ENCODE data around the gene FN3KRP.
A peak's percentile ranks its signal among the peaks of the same experiment; 100 is the strongest.

Gene FN3KRP

GRCh38 chr17:82687871-82688270 is 28.6 kb upstream of the FN3KRP start:
- no peak for DNase-seq

DNA sequence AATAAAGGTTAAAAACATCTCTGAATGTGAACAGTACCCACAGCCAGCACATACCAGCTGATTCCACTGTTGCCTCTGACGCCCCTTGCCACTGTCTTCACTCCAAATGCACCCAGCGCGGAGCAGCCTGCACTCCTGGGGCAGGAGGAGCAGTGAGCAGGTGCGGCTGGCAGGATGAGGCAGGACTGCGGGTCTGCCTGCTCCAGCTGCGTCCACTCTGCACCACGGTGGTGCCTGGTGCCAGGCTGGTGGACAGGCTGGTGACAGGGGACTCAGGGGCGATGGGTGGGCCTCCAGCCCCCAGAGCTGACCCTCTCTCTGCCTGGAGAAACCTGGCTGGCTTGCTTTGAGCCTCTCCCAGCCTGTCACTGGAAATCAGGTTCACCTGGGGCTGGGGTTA is 27.4 kb upstream of the FN3KRP start:
- no peak for DNase-seq

GRCh38 chr17:82690786-82691489 is 25.6 kb upstream of the FN3KRP start:
- DNase-seq, result no peak

GRCh38 chr17:82691714-82692113 is 24.8 kb upstream of the FN3KRP start:
- DNase-seq, result no peak

DNA sequence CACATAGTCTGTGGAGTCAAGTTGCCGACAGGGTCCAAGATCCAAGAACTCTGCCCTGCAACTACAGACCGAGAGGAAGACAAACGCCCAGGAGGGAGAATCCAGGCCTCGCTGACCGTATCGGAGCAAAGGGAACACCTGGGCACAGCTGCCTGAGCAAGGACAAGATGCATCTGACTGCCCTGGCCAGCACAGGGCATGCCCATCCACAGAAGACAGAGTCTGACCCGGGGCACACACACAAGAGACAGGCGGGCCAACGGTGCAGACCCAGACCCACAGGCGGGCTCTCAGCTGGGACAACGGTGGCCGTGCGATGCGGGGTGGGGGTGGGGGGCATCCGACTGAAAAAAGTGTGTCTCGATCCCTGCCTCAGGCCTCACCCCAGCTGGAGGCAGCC is 24.2 kb upstream of the FN3KRP start:
- DNase-seq, result no peak

- DNase-seq, result no peak
Measured at GRCh38 chr17:82693168-82693867, 23.2 kb upstream of the FN3KRP start.

DNA sequence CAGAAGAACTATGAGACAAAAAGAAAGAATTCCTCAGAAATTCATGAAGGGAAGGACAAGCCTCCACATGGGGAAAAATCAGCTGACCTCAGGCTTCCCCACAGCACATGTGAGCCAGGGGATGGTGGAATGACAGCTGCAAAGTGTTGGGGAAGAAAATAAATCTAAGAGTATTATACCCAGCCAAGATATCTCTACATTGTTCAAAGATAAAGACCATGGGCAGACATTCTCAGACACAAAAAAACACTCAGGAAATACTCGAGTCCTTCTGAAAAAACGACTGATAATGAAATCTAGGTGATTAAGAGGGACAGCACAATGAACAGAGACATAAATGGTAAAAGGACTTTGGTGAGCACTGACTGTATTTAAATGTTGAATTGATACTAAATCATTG is 21.9 kb upstream of the FN3KRP start:
- DNase-seq, result no peak

GRCh38 chr17:82696259-82696658 is 20.2 kb upstream of the FN3KRP start:
- DNase-seq, result no peak

GRCh38 chr17:82696916-82697807 is 19.3 kb upstream of the FN3KRP start:
- no peak for DNase-seq

DNA sequence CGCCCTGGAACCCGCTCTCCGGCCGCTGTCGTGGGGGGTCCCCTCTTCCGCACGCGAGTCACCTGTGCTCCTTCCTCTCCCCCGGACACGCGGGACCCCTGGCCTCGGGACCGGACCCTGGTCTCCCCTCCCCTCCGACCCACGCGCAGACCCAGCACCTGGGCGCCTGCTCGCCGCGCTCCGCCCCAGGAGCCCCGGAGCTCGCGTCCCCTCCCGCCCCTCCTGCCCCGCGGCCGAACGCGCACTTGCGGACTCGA is 18.8 kb upstream of the FN3KRP start:
- no peak for DNase-seq

DNA sequence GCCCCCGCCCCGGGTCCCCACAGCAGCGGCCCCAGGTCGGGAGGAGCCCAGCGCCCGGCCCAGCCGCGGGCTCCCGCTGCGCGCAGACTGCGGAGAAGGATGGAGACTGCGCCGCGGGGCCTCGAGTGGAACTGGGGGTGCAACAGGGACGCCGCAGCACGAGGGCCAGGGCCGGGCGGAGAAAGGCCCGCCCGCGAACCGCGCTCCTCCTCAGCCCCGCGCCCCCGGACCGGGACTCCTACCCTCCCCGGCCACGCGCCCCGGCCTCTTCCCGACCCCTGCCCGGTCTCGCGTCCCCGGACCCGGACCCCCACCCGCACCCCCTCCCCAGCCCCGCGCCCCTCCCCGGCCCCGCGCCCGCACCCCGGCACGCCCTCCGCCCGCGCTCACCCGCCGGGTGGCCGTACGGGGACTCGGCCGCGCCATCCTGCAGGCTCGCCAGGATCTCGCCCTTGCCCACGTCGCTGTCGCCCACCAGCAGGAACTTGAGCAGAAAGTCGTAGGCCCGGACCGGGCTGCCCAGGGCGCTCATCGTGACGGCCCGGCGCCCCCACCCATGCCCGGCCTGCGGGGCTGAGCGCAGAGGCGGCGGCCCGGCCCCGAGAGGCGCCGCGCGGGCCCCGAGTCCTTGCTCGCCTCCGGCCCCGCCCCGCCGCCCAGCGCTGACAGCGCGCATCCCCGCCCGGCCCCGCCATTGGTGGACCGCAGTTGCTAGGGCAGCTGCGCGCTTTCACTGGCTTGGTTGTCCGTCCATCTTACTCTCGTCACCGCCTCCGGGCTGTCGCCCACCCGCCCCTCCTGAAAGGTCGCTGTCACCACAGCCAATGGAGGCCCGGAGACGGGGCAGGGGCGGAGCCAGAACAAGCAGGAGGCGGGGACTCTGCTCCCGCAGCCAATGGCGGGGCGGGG is 18.2 kb upstream of the FN3KRP start, which contains the start of gene RAB40B:
Gene RAB40B (minus strand): TSS at position 634 of the 909 bp plus-strand sequence. CDS start 102 bp downstream, at position 532.
- peak; percentile 100 for DNase-seq

- DNase-seq, result no peak
Measured at GRCh38 chr17:82698974-82699442, 17.5 kb upstream of the FN3KRP start.

- DNase-seq, result no peak
Measured at GRCh38 chr17:82699551-82699950, 17.0 kb upstream of the FN3KRP start.

DNA sequence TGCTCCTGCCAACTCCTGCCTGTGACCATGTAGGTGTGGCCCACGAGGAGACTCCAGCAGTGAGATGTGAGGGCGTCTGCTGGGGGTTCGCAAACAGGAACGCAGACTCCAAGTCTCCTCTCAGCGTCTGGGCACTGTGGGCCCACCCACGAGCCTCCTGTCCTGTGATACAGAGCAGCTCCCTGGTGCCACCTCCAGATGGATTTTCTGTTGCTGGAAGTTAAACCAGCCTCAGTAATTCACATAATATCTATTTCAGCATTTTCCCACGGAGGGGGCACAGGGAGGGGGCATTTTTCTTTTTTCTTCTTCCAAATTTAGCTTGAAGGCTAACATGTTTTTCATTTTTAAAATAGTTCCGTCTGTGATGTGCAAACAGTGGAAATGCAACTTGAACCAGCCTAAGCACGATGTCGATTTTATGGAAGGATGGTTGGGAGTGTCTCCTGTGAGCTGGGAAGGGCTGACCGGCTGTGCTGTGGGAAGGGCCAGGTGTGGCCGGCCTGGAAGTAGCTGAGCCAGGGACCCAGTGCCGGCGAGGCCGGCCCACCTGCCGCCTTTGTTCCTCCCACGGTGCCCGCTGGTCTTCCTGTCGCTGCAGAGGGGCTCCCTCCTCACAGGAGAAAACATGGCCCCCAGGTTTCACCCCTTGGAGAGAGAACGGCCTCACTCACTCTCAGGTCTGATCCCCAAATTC is 14.1 kb upstream of the FN3KRP start:
- DNase-seq, result no peak

- no peak for DNase-seq
Measured at GRCh38 chr17:82703036-82703745, 13.3 kb upstream of the FN3KRP start.

- DNase-seq, result no peak
Measured at GRCh38 chr17:82703935-82704865, 12.3 kb upstream of the FN3KRP start.

DNA sequence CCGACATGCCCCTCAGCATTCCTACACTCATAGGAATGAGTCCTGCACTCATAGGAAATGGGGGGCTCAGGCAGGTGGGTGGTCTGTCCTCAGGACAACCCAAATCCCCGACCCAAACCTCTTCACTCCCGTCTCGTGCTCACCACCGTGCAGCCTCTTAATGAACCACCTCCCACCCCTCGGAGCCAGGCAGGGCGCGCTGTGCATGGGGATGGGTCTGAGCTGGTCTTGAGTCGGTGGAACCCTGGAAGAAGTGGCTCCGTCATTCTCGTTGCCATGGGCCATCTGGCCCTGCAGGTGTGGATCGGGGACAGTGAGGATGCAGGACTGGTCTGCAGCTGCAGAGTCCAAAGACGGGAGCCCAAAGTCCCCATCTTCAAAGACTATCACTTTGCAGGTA is 11.6 kb upstream of the FN3KRP start:
- no peak for DNase-seq

DNA sequence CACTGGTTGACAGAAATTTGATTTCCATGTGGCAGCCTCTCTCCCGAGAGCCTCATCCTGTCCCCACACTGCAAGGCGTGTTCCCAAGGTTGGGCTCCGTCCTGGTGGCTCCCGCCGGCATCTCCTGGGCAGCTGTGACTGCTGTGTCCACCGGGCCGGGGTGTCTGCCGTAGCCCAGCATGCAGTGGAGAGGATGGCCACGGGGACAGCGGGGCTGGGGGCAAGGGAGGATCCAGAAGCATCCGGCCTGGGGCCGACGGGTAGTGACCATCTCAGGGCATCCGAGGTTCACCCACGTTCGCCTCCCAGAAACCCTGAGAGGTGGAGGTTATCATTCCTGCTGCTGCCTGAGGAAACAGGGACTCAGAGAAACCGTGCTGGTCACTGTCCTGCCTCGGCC is 10.8 kb upstream of the FN3KRP start:
- DNase-seq, result no peak

DNA sequence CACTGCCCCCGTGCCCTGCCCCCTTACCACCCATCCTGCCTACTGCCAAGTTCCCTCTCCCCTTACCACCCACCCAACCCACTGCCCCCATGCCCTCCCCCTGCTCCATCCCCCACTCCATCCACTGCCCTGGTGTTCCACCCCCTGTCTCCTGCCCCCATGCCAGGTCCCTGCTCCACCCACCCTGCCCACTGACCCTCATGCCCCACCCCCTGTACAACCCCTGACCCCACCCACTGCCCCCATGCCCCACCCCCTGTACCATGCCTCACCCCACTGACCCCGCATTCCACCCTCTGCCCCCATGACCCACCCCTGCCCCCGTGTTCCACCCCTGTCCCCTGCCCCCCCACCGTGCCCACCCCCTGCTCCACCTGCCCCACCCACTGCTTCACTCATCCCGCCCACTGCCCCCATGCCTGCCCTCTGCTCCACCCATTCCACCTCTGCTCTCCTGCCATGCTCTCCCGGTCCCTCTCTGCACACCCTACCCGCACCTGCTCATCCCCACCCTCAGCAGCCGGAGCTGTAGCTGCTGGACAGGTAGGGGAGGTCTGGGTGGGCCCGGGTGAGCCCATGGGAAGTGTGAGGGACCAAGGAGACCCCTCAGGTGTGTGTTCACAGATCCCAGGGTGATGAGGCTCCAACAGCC is 7.4 kb upstream of the FN3KRP start:
- no peak for DNase-seq

All from right hindlimb (tissue), 1 donor.